ENCODE data around the gene EFHD1.

The EFHD1 gene

DNA sequence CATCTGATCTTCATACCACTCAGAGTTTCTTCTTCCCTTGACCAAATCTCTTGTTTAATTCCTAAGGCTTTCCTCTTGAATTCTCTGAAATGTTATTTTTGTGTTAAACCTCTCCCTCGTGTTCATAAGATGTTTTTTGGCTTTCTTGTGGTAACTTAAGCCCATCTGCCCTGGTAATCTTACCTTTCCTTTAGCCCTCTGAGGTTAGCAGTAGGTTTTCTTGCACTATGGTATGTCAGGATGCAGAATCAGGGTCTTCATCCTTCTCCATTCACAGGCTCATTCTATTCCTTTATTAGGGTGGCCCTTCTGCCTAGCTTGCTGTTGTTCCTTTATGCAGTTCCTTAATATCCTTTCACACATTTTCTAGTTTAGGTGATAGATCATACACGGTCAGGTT, 87.9 kb downstream of the EFHD1 start:
- no peak for TF ChIP-seq CTCF (IDR thresholded peaks at IDR 0.05; ENCODE audit: low read depth, low read length, missing control alignments)
- no peak for DNase-seq (ENCODE audit: extremely low read depth, low read depth)
- H3K4me3 ChIP-seq (replicated peaks; ENCODE audit: low read depth, low read length): no peak overlapping the region

DNA sequence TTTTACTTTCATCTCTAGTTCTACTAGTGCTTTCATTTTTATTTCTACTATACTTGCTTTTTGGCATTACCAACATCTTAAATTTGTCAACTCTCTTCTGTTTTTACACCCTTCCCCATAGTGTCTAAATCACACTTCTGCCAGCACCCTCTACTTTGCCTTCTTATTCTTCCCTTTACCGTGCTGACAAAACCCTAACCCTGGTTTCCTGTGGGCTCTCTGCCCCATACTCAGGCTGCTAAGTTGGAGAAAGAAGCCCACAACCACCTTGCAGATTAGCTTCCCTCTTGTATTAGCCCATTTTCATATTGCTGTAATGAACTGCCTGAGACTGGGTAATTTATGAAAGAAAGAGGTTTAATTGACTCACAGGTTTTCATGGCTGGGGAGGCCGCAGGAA, 88.5 kb downstream of the EFHD1 start:
- no peak for TF ChIP-seq CTCF (IDR thresholded peaks at IDR 0.05; ENCODE audit: low read depth, low read length, missing control alignments)
- no peak overlapping the region for H3K4me3 ChIP-seq (replicated peaks; ENCODE audit: low read depth, low read length)
- no peak for DNase-seq (ENCODE audit: extremely low read depth, low read depth)

- H3K4me3 ChIP-seq (replicated peaks; ENCODE audit: low read depth, low read length): no peak overlapping the region
- DNase-seq (ENCODE audit: extremely low read depth, low read depth): no peak
- no peak for TF ChIP-seq CTCF (IDR thresholded peaks at IDR 0.05; ENCODE audit: low read depth, low read length, missing control alignments)
Observed at GRCh38 chr2:232723027-232723426, 89.6 kb downstream of the EFHD1 start.

DNA sequence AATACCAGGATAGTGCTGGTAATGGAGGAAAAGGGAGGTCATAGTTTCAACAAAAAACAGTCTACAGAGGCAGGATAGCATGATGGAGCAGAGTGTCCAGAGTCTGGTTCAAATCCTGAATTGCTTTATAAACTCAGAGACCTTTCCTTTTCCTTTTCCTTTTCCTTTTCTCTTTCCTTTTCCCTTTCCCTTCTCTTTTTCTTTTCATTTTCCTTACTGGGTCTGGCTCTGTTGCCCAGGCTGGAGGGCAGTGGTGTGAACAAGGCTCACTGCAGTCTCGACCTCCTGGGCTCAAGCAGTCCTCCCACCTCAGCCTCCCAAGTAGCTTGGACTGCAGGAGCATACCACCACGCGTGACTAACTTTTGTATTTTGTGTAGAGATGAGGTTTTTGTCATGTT, 95.4 kb downstream of the EFHD1 start:
- TF ChIP-seq CTCF (IDR thresholded peaks at IDR 0.05; ENCODE audit: low read depth, low read length, missing control alignments): no peak
- DNase-seq (ENCODE audit: extremely low read depth, low read depth): no peak
- H3K4me3 ChIP-seq (replicated peaks; ENCODE audit: low read depth, low read length): no peak overlapping the region

GRCh38 chr2:232731470-232731869, 98.1 kb downstream of the EFHD1 start:
- no peak overlapping the region for H3K4me3 ChIP-seq (replicated peaks; ENCODE audit: low read depth, low read length)
- DNase-seq (ENCODE audit: extremely low read depth, low read depth): no peak
- no peak for TF ChIP-seq CTCF (IDR thresholded peaks at IDR 0.05; ENCODE audit: low read depth, low read length, missing control alignments)

All from HFF-Myc (cell line).